ENCODE results near the gene UGT3A2. TPM values are rescaled to one million over a fixed set of nuclear protein-coding genes. Genes with fewer than 3 reads are reported as not detected.
"Not testable (repeated sequence)": the region's sequence is repeated elsewhere in the genome, so short reads cannot be mapped to it uniquely, and the experiment has no call there.

Gene UGT3A2
- total RNA-seq, 1 donor from 2014 or later, result not detected

GRCh38 chr5:36019584-36019983 lies 47.1 kb downstream of the UGT3A2 start:
- ATAC-seq; DNase-seq (ENCODE audit: missing footprints); intact Hi-C loops (cut with DNase I): not testable (repeated sequence)

DNA sequence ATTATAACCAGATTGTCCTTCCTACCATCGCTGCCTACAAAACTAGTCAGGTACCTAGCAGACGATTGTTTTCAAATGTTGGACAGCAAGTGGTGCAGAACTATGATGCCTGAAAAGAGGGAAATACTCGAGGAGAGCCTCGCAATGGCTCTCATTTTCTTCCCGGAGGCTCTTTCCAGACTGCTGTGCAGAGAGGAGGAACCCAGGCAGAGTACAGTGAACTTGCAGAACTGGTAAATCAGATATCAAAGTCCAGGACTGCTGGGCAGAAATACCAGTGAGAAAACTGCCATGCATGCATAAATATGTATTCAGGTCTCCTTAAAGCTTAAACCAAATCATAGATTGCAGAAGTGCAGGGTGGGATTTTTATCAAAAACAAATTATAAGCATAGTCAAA lies 49.1 kb downstream of the UGT3A2 start:
- no peak for ATAC-seq
- intact Hi-C loops (cut with DNase I), result no loop called here
- DNase-seq (ENCODE audit: missing footprints), result no peak

DNA sequence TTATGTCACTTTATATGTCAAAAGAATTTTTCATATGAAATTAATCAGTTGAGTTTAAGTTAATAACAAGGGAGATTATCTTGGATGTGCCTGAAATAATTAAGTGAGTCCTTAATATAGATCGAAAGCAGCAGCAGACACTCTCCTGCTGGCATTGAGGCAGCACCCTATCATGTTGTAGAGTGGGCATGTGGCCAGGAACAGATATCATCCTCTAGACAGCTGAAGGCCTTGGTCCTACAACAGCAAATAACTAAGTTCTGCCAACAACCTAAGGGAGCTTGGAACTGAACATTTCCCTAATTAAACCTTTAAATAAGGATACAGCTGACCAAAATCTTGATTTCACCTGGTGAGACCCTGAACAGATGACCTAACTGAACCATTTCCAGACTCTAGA lies 49.7 kb downstream of the UGT3A2 start:
- ATAC-seq, result peak; percentile 50
- no peak for DNase-seq (ENCODE audit: missing footprints)
- intact Hi-C loops (cut with DNase I), result no loop called here

DNA sequence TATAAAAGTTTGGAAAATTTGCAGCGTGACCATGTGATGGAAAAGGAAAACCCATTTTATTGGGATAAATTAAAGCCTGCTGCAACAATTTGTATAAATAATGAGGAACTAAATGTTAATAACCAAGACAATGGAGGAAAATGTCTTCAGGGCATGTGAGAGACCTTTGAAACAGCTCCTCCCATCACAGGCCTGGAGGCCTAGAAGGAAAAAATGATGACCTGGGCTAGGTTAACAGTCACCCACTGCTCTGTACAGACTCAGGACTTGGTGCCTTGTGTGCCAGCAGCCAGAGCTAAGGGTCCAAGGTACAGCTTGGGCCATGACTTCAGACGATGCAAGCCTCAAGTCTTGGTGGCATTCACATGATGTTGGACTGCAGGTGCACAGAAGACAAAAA lies 53.5 kb downstream of the UGT3A2 start:
- ATAC-seq, result no peak
- intact Hi-C loops (cut with DNase I), result no loop called here
- no peak for DNase-seq (ENCODE audit: missing footprints)

- intact Hi-C loops (cut with DNase I), result no loop called here
- DNase-seq (ENCODE audit: missing footprints), result no peak
- ATAC-seq, result no peak
These were observed 57.0 kb downstream of the UGT3A2 start for GRCh38 chr5:36009698-36010097.

GRCh38 chr5:36007366-36007765 lies 59.3 kb downstream of the UGT3A2 start:
- DNase-seq (ENCODE audit: missing footprints) (no peak), ATAC-seq (no peak)
- intact Hi-C loops (cut with DNase I), result no loop called here

- no peak for DNase-seq (ENCODE audit: missing footprints)
- no peak for ATAC-seq
- intact Hi-C loops (cut with DNase I), result no loop called here
These were observed 60.5 kb downstream of the UGT3A2 start for GRCh38 chr5:36006163-36006562.

DNA sequence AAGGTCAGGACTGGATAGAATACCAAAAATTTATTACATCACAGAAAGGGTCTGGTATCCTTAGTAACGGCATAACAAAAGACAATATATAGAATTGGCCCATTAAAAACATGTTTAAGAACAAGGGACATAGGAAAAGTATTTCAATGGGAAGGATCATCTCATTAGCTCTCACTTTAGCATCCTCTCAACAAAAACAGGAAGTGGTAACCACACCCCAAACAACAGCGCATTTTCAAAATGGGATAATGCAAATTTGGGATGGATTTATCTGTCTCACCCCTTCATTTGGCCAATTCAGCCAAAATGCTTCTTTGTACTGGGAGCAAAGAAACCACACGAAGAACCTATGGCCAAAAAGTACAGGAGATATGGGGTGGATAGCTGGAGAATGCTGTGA lies 65.7 kb downstream of the UGT3A2 start:
- ATAC-seq, result no peak
- DNase-seq (ENCODE audit: missing footprints), result no peak
- intact Hi-C loops (cut with DNase I), result no loop called here

- intact Hi-C loops (cut with DNase I), result no loop called here
- DNase-seq (ENCODE audit: missing footprints) (no peak), ATAC-seq (no peak)
These were observed 67.1 kb downstream of the UGT3A2 start for GRCh38 chr5:35999547-35999946.

DNA sequence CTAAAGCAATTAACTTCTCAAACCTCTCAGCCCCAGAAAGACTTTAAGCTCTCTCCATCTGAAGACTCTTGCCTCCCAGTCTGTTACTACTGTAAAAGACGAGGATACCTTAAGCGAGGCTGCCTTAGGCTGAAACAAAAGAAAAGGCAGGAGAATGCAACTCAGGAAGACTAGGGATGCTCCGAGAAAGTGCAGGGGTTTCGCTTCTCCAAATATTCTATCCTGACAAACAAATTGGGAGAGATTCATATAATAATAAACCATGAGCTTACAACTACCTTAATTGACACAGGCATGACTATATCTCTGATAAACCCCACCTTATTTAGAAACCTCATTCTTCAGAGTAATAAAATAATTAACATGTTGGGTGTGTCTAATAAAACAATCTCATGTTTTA lies 70.6 kb downstream of the UGT3A2 start:
- DNase-seq (ENCODE audit: missing footprints), result no peak
- intact Hi-C loops (cut with DNase I), result no loop called here
- no peak for ATAC-seq

DNA sequence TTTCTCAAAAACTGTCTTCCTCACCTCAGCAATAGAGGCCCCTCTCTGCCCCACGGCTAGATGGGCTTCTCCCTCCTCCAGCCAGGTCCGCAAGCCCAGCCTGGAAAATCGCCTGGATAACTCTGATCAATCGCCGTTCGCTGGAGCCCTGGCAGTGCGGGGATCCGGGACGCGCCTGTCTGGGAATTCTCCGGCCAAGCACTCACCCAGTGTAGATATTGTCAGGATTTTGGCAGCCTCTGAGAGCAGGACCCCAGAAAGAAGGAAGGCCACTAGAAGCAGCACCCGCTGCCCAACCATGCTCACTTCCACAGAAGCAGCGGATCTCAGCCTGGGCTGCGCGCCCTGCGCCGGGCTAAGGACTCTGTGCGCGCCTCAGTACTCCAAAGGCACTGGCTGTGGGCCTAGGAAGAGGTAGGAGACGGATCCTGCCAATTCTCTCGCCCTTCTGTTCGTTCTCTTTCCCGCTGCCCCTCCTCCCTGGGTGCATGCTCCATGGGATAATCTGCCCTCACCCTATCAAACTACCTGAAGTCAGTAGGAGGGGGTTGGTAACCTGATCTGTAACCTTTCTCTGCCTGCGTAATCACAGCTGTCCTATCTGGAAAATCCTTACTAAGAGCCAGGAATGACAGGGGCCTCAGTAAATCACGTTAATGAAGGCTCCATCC lies 75.6 kb downstream of the UGT3A2 start, which contains the start of gene UGT3A1:
Gene UGT3A1, minus strand, starts transcription at position 450 of the 671 bp plus-strand sequence. Its CDS starts 150 bp downstream, at position 300.
- intact Hi-C loops (cut with DNase I), result no loop called here
- ATAC-seq (no peak), DNase-seq (ENCODE audit: missing footprints) (no peak)

DNA sequence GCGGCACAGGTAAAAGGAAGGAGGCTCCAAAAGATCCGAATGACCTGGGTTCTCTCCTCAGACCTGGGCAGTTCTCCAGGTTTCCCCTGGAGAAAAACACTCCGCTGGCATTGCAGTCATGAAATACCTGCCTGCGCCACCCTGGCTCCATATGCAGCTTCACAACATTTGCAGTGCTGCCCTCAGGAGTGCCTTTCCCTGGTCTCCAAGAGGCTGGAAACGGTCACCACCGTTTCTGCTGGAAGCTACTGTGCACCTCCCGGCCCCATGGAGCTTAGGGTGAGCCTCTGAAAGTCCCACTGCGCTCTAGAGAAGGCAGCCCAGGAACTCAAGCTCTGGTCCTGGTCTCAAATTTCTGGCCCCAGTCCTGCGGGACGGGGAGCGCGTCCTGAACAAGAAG lies 76.2 kb downstream of the UGT3A2 start:
- ATAC-seq, result no peak

DNA sequence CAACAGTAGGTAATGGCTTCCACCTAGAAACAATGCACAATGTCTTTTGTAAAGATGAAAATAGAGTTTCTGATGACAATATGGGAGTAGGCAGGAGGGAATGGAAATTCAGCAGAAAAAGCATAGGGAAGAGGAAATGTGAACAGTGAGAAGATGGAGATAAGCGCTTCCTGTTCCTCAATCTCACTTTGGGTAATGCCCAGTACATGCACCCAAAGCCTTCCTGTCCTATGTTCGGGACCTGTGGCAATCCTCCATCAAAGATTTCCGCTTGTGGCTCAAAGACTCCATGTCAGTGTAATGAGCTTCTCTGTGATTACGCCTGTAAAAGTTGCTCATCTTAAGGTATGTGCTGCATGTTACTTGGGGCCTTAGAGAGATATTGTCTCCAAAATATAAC lies 78.2 kb downstream of the UGT3A2 start:
- no peak for DNase-seq (ENCODE audit: missing footprints)
- intact Hi-C loops (cut with DNase I), result no loop called here
- no peak for ATAC-seq

More for the DNA sequence above, 76.2 kb downstream of the UGT3A2 start:
- intact Hi-C loops (cut with DNase I), result no loop called here
- DNase-seq (ENCODE audit: missing footprints), result no peak

DNA sequence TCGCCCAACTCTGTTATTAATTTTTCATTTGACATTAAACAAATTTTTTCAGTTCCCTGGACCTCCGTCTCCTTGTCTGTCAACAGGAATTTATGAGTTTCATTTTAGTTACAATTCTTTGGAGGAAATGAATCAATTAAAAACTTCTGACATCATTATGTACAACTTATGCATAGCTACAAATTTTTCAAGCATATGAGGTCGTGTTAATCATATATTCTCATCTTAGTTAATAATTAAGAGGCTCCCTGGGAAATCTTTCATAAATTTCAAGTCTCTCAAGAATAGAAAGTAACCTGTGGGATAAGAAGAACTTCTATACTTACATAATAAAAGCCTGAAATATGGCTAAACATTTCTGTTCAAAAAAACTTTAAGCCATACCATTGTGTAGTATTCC lies 78.9 kb downstream of the UGT3A2 start:
- intact Hi-C loops (cut with DNase I), result no loop called here
- DNase-seq (ENCODE audit: missing footprints) (no peak), ATAC-seq (no peak)

Other genes starting within 250 kb of the UGT3A2 start
- gene IL7R, start 210.0 kb downstream of the UGT3A2 start, total RNA-seq, result 0.65 TPM
- not detected for gene CAPSL, start 128.3 kb downstream of the UGT3A2 start, total RNA-seq
- gene UGT3A1, start 75.5 kb downstream of the UGT3A2 start, total RNA-seq, result not detected
- 10.4 TPM for gene LMBRD2, start 85.0 kb upstream of the UGT3A2 start, total RNA-seq
- gene SKP2, start 85.2 kb upstream of the UGT3A2 start, total RNA-seq, result 6.3 TPM
- 39.4 TPM for gene NADK2, start 175.0 kb upstream of the UGT3A2 start, total RNA-seq
- gene RANBP3L, start 235.0 kb upstream of the UGT3A2 start, total RNA-seq, result 0.49 TPM